NCI-H446 (cell line): Measurements from ENCODE around the gene NUP188.

Experiments used
- DNase-seq, 2 experiments: peaks; one replicate each; lab custom pipeline; 2025; lab: John Stamatoyannopoulos, UW

NUP188 gene

GRCh38 chr9:129007035-129007765 lies 59.7 kb downstream of the NUP188 start:
- DNase-seq: no peak

- DNase-seq: no peak
Observed at GRCh38 chr9:129007766-129008468, 60.4 kb downstream of the NUP188 start.

GRCh38 chr9:129008469-129008965 lies 61.0 kb downstream of the NUP188 start:
- no peak for DNase-seq

GRCh38 chr9:129008986-129009583 lies 61.6 kb downstream of the NUP188 start:
- no peak for DNase-seq

- no peak for DNase-seq
Observed at GRCh38 chr9:129009584-129010141, 62.2 kb downstream of the NUP188 start.

GRCh38 chr9:129010267-129010975 lies 62.9 kb downstream of the NUP188 start:
- DNase-seq: no peak

GRCh38 chr9:129011170-129011569 lies 63.7 kb downstream of the NUP188 start:
- DNase-seq: no peak

GRCh38 chr9:129011761-129012181 lies 64.3 kb downstream of the NUP188 start:
- no peak for DNase-seq

- DNase-seq: no peak
Observed at GRCh38 chr9:129012343-129012742, 64.8 kb downstream of the NUP188 start.

GRCh38 chr9:129012893-129013448 lies 65.5 kb downstream of the NUP188 start:
- no peak for DNase-seq

GRCh38 chr9:129013674-129014073 lies 66.2 kb downstream of the NUP188 start:
- DNase-seq: no peak

GRCh38 chr9:129014124-129014523 lies 66.6 kb downstream of the NUP188 start:
- no peak for DNase-seq

GRCh38 chr9:129014608-129015007 lies 67.1 kb downstream of the NUP188 start:
- no peak for DNase-seq

- DNase-seq: no peak
Observed at GRCh38 chr9:129021091-129021490, 73.6 kb downstream of the NUP188 start.

- no peak for DNase-seq
Observed at GRCh38 chr9:129022037-129022436, 74.5 kb downstream of the NUP188 start.

GRCh38 chr9:129023036-129023907 lies 75.8 kb downstream of the NUP188 start:
- DNase-seq: peak in 1 of 2 experiments; percentile 25

GRCh38 chr9:129023908-129024233 lies 76.4 kb downstream of the NUP188 start:
- no peak for DNase-seq

GRCh38 chr9:129026442-129027223 lies 79.1 kb downstream of the NUP188 start:
- no peak for DNase-seq

- no peak for DNase-seq
Observed at GRCh38 chr9:129027224-129027684, 79.8 kb downstream of the NUP188 start.

- DNase-seq: no peak
Observed at GRCh38 chr9:129027685-129028191, 80.2 kb downstream of the NUP188 start.
